HG03575 (cell line): ENCODE data around the gene EBF3.

ENCODE experiments used
- ATAC-seq: cut with Tn5 transposase; IDR thresholded peaks from one replicate; pipeline ENCODE4 v1.9.1; 2021; ENCODE audit not compliant: unreplicated experiment, insufficient number of reproducible peaks, low FRiP score; ENCODE audit errors: extremely low read depth

EBF3 gene

DNA sequence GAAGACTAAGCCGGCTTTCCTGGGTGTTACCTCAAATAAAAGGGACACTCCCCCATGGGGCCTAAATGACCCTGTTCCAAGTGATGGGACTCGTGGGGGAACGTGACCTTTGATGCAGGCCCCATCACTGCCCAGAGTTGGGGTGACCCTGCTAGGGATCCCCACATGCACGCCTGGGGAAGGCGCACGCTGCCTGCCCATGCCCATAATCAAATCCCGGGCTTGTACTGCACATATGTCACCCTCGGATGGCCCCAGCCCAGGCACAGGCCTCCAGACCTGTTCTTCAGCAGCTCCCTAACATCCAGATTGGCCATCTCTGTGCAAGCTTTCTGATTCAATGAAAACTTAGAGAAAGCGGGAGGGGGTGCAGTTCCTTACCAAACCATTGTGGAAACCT lies 14.7 kb downstream of the EBF3 start:
- ATAC-seq, result no peak

DNA sequence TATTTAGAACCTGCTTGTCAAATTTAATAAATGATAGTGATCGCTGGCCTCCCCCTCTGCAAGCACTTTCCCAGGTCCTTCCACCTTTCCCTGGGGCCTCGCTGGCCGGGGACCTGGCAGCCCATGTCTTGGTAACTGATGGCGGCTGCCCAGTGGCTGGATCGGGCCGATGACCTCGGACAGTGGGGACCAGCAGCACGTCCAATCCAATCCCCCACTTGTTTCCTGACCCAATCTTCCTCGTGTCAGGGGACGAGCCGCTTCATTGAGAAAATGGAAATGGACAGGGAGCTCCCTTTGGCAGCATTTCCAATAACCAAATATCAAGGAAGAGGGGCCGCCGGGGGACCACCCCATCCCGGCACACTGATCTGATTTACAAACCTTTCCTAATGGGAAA lies 17.2 kb downstream of the EBF3 start:
- no peak for ATAC-seq

DNA sequence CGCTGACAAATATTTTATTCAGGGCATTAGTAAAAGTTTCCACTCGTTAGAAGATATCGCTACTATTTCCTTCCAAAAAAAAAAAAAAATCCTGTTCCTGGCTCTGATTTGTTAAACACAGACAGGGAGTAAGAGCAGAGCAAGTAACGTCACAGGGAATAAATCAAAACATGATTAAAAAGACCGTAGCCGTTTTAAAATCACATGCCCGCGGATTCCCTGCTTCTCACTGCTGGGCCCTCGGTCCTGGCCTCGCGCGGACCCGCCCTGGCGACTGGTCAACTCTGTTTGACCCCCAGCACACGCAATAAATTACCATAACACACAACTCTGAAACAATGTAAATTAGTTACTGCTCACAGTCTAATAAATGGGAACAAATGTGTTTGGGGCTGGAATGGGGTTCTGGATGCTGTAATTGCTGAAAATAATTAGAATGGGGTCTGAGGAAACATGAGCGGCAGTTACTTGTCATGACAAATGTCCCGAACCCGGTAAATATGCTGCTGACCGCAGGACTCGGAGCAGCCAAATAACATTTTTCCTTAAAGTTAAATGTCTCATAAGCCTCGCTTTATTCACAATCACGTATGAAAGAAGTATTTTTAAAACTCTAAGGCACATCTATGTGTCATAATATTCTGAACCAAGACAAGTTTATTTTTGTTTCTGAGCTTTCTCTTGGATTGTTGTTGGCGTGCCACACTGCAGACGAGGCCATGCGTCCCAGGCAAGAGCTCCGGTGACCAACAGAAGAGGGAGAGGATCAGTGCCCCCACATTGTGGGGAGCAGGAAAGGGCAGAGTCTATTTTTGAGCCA lies 17.9 kb downstream of the EBF3 start:
- ATAC-seq, result no peak

DNA sequence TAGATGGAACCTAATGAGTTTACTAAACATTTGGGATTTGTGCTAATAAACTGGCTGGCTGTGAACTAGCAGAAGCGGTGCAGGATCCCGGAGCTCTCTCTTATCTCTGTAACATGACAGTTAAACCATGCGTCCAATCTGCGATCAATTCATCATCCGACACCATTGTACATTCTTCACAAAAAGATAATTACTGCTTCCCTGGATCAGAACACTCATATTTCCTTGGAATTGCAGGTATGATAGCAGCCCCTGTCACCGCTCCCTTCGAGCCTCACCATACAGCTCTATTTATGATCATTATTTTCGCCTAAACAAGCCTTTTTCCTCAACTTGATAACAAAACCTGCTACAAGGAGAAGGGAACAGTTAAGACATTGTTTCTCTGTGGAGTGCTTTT lies 18.5 kb downstream of the EBF3 start:
- no peak for ATAC-seq

DNA sequence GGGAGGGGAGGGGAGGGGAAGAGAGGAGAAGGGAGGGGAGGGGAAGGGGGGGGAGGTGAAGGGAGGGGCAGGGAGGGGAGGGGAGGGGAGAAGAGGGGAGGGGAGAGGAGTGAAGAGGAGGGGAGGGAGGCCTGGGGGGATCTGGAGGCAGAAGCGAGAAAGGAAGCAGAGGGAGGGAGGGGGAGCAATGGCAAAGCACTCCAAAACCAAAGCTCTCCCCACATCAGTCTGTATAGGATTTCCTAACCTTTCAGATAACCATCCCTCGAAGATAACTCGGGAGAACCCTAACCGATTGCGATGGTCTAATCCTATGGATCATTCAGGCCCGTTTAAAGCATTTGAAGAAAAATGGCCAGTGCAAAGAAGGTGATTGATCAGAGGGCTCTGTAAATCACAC lies 19.0 kb downstream of the EBF3 start:
- no peak for ATAC-seq

DNA sequence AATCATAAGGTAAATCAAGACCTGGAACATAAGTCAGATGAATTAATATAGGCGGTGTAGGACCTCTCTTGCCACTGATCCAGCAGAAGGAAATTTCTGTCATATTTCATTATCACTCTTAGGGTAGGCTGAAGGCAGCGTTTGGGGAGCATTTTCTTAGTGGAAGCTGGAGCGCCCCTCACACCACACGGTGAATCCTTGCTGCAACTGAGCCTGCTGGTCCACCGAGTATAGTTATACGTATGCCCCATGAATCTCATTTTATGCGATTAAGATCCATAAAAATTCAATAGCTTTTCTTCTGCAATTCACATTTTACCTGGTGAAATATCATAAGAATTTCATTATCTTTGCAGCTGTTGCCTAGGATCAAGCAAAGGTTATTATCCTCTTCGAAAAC lies 19.6 kb downstream of the EBF3 start:
- no peak for ATAC-seq

DNA sequence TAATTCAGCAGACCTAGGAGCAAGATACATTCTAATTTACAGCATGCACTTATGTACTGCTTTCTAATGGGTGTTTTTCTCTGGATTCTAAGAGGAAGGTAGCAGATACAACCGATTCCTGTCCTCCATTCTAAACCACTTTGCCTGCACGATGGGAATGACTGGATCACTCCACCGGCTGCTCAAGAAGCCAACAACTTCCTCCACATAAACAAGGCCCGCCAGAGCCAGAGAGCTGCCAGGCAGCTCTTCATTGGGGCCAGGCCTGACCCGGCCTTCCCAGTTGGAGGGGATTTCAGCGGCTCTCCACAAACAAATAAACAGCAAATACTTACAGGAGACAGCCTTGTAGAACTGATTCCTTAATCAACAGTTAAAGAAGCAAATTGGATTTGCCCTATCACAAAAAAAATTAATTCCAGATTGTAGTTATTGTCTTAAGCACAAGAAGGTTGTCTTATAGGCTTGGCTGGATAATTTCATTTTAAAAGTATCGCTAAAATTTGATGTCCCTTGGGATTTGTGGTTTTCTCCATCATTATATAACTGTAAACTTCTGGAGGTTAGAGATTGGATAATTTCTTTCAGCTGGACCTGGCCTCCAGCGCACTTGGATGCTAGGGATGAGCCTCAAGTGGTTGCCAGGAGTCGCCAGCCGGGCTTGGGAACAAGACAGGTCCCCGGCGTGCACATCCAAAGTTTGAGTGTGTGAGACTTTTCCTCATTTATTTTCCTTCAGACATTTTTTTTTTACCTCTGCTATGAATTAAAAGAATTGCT lies 20.9 kb downstream of the EBF3 start:
- no peak for ATAC-seq

DNA sequence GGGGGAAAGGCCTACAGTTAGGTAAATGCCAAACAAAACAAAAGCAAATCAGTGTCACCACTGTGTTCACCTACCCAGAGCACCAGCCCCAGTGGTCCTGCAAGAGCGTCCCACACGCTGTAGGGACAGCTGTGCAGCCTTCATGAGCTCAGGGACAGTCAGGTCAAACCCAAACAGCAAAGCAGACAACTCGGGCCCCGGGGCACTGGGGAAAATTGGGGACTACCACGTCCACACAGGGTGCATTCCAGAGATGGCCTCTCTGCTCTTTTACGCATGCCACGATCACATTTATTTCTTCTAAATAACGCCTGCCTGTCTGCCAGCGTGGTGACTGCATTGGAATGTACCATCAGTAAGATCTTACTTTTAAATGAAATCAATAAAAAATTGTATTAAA lies 21.7 kb downstream of the EBF3 start:
- no peak for ATAC-seq

DNA sequence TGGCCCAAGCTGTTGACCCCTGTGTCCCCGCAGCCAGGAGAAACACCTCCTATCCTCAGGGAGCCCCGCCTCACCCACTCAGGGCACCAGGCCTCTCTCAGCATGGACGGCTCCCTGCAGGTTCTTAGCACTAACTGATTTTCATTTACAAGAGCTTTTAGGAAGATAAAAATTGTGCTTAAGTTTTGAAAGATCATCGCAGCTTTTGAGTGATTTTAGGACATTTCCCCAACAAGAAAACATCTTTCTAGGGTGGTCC lies 22.1 kb downstream of the EBF3 start:
- no peak for ATAC-seq

DNA sequence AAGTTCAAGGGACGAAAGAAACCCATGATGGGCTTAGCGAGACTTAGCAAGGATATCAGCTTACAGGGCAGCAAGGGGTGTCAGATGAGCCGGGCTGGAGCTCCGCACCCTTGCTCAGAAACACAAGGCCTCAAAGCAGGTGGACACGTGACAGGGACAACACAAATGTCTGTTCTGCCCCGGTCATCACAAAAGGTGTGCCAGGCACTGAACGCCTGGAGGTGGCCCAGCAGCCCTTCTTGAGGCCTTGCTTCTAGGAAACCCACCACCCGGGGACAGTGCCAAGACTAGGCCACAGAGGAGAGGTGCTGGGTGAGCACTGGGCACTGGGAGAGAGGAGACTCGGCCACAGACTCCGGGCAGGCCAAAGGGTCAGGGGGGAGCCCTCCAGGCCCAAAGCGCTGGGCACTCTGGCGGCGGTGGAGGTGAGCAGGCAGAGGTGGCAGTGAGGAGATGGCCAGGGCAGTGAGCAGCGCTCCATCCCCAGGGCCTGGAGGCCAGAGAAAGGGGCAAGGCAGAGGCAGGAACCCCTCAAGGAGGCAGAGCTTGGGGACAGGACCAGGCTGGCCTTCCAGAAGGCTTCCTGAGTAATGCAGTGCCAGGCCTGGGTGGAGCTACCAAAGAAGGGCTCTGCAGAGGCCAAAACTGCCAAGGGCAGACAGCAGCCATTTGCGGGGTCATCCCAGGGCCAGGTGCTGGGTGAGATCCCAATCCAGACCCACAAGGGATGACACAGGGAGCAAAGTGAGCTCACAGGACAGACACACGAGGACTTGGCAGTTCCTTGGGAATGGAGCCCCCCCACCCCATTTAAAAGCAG lies 22.7 kb downstream of the EBF3 start:
- no peak for ATAC-seq

DNA sequence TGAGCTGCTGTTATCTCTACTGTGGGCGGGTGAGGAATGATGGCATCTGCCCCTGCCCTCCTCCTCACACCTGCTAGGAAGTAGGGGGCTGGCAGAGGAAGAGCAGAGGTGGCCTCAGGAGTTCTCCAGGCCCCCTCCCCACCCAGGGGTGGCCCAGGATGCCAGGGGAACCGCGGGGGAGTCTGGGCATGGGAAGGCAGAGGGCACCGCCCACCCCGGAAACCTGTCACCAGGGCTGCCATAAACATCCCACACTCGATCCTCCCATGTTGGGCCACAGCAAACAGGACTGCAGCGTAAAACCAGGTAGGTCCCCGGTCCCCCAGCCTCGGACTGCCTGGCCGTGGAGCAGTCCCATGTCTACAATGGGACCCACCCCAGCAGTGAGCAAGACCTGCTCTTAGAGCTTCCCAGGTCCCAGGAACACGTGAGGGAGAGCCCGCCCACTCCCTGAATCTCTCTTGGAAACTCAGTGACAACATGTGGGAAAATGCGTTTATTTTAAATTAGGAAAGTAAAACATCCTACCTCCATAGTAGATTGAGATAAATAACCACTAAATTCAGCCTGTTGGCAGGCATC lies 23.4 kb downstream of the EBF3 start:
- no peak for ATAC-seq

DNA sequence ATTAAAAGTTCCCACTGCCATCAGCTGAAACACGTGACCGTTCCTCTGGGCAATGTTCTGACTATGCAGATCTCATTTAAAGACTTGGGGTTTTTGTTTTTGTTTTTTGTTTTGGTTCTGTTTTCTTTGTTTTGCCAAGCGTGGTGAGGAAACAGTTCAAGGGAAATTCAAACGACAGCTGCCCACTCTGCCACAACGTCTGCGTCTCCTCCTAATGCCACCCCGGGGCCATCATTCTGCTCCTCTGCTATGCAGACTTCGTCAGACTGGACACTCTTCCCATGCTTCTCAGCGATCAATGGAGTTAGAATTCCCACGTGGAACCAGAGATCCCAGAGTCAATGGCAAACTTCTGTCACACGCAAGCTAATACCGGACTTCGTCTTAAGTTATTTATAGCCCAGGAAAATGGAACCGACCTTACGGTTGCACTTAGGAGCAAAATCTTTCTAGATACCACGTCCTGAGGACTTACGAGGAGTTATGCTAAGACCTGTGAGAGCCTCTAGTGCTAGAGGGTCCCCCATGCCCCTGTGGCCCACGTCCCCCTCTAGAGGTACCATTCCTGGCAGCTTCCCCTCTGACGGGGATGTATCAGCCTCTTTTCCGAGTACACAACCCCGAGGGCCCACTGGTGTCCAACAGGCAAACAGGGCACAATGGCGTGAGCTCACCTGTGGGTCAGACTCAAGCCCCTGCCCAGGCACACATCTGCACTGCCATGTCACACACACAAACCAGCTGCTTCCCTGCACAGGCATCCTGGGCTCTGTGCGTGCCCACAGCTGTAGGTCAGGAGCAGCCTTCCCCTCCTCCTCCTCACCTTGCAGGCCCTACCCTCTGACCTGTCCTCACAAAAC lies 24.4 kb downstream of the EBF3 start:
- no peak for ATAC-seq

DNA sequence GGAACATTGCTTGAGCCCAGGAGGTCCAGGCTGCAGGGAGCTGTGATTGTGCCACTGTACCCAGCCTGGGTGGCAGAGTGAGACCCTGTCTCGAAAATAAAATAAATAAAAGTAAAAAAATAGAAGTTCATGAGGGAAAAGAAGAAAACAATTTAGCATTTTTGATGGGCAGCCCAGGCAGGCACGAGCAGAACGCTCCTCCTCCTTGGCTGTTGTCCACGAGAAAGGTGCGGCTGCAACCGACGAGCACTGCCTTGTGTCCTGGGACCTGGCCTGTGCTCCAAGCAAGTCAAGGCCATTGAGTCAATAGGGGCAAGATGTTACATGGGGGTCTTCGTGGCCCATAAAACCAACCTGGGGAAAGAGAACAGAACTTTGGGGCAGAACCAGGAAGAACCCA lies 25.6 kb downstream of the EBF3 start:
- ATAC-seq, result no peak

DNA sequence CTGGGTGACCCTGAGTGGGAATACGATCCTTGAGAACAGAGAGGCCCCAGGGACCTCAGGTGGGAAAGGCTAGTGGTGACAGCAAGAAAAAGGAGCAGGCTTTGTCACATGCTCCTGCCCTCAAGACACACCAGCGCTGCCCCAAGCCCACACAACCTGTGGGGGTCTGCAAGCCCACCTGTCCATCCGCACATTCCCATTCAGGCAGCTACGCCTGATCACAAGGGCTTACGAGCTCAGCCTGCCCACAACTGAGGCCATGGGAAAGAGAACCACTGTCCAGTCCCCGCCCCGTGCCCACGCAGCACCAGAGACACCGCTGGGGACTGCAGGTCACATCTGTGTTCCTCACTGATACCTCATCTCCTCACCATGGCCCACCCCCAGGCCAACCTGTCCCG lies 26.7 kb downstream of the EBF3 start:
- no peak for ATAC-seq

DNA sequence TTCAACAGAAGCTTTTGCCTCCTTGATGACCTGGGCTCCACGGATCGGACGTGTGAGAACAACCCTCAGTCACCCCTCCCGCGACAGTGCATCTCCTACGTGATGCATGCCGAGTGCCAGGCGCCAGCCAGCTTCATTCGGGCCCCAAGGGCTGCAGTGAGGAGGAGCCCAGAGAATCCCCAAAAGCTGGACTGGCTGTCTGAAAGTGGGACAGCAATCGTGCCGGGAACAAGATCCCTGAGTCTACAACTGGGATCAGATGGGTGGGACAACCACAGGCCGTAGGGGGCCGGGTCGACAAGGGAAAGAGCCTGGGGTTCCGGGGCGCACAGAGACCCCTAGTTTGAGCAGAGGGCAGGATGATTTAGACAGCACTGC lies 27.2 kb downstream of the EBF3 start:
- no peak for ATAC-seq

DNA sequence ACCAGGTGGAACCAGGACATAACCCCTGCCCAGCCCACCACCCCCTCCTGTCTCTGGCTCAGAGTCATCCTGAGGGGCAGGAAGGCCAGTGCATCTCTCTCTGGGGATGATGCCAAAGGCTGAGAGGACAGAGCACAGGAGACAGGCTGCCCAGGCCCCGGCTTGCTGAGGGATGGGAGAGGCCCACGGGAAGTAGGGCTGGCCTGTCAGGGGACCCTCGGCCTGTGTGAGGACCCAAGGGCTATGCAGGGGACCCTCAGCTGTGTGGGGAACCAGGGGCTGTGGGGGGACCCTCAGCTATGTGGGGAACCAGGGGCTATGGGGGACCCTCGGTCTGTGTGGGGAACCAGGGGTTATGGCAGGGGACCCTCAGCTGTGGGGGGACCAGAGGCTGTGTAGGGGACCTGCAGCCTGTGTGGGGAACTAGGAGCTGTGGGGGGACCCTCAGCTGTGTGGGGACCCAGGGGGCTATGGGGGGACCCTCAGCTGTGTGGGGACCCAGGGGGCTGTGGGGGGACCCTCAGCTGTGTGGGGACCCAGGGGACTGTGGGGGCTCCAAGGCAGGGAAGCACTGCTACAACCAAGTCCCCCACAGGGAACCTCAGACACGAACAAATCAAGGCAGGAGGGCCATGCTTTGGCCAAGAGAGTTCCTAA lies 27.7 kb downstream of the EBF3 start:
- no peak for ATAC-seq

DNA sequence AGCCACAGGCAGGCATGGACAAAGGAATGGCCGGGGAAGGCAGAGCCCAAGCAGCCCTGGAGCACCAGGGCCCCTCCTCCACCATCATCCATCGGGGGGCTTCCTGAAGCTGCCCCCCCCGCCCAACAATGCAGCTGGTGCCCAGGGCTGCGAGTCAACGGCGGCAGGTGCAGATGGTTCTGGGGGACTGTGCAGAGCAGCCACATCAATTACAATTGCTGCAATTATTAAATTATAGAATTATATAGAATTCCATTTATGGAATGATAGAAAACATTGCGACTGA lies 28.3 kb downstream of the EBF3 start:
- no peak for ATAC-seq

DNA sequence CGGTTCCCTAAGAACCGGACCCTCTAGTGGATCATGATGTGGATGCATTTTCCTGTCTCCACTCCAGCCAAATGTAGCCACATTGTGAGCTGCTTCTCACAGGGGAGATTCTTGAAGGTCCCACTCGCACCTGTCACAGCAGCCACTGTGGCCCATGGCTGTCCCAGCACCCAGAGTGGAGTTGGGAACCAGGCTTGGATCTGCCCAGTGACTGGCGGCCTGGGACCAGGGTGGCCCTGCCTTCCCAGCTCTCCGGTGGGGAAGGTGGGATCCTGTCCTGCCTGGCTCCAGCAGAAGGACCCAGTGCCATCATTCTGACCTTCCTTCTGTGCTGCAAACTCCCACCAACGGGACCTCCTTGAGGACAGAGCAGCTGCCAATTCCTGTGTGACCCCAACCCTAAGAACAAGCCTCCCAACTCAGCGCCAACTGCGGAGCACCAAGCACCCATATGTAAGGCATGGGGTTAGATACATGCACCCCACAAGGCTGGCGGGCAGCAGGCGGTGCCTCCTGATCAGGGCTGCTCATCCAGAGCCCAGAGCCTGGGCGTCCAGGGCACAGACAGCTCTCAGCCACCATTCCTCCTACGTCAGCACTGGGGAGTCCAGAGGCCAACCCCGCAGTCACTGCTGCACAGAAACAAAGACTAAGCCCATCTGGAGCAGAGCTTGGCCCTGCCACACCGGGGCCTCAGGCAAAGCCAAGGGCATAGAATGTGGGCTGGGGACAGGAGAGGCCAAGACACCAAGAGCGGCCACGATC lies 28.8 kb downstream of the EBF3 start:
- no peak for ATAC-seq
